ENCODE results near the gene KCNG1. TPM values are rescaled to one million over a fixed set of nuclear protein-coding genes. Genes with fewer than 3 reads are reported as not detected.

The KCNG1 gene
- total RNA-seq, 8 experiments from 2014 or later: 0.70 to 24.2 (median 5.7) TPM

DNA sequence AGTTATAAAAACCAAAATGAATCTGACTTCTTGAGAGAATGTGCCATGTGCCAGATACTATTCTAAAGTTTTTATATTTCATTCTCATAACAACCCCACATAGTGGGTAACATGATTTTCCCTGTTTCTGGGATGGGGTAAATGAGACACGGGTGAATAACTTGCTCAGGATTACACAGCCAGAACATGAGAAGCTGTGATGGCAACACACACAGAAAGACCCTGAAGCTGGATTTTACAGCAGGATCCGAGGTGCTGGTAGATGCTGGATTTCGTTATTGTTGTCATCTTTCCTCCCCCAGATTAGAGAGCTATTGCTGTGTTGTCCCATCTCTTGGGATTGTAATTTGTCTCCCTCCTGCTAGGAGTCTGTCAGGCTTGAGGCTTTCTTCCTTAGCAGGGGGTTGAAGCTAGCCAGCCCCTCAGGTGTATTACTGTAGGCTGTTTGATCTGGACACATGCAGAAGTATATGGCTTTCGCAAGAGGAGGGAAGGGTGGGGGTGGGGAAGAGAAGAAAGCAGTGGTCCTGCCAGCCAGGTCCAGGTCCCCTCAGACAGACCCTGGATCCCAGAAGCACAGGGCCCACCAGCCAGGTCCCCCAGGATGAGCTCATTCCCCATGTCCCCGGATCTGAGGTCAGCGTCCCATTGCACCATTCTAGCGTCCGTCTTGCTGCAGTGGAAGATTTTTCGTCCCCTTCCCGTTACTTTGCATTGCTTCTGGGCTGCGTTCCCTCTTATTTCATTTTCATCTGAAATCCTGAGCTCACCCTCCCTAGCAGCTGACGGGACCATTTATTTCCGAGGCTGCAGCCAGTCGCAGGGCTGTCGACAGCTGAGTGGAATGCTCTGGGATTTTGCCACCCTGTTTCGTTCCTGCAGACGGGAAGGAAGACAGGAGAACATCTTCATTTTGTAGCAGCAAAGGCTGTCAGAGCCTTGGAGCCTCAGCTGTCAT lies 7.3 kb upstream of the KCNG1 start:
- 9 to 100% (median 60%) methylated on average over 1 to 10 of the region's 17 CpGs for WGBS, 10 experiments
- ATAC-seq (replicated peaks in 6 of 8): peak in 6 of 8 experiments; percentile 21 to 70 (median 57)
- in situ Hi-C loops (cut with MboI; ENCODE audit: low pct_unique_long_range_greater_than_20kb in 2 of 9, low sequenced_read_pairs in 9 of 9, unreplicated experiment in 9 of 9): no loop called here

DNA sequence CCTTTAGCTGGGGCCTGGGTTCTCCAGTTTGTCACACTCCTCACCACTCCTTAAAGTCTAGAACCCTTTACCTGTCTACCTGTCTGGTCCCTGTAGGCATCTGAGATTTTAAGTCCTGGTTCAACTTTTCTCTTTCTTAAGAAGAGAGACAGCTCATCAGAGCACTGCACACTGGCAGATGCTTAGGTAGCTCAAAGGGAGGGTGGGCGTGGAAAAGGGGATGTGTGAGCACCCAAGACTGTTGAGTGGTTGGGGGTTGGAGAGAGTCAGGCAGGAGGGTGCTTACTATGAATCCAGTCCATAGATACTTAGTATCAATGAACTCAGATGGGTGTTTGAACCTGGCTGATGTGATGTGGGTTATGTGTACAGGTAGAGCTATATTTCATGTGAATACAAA lies 6.6 kb upstream of the KCNG1 start:
- WGBS, 10 experiments: 0 to 17% methylated on average over 1 of the region's 1 CpG; no CpG with 5 or more reads in 8 of the 10 experiments
- no peak overlapping the region for H3K4me3 ChIP-seq
- in situ Hi-C loops (cut with MboI; ENCODE audit: low pct_unique_long_range_greater_than_20kb in 2 of 9, low sequenced_read_pairs in 9 of 9, unreplicated experiment in 9 of 9): no loop called here
- no peak overlapping the region for H3K27ac ChIP-seq
- peaks cover 31 to 42% of the 10 kb centered on the region in 2 donors for H3K4me1 ChIP-seq (replicated peaks in 1 of 2)
- no peak for ATAC-seq (replicated peaks in 6 of 8)

More for the DNA sequence above, 7.3 kb upstream of the KCNG1 start:
- H3K4me1 ChIP-seq (replicated peaks in 1 of 2): peaks cover 38 to 49% of the 10 kb centered on the region in 2 donors
- H3K27ac ChIP-seq: peak overlapping the region; percentile 65 to 72
- no peak overlapping the region for H3K4me3 ChIP-seq

DNA sequence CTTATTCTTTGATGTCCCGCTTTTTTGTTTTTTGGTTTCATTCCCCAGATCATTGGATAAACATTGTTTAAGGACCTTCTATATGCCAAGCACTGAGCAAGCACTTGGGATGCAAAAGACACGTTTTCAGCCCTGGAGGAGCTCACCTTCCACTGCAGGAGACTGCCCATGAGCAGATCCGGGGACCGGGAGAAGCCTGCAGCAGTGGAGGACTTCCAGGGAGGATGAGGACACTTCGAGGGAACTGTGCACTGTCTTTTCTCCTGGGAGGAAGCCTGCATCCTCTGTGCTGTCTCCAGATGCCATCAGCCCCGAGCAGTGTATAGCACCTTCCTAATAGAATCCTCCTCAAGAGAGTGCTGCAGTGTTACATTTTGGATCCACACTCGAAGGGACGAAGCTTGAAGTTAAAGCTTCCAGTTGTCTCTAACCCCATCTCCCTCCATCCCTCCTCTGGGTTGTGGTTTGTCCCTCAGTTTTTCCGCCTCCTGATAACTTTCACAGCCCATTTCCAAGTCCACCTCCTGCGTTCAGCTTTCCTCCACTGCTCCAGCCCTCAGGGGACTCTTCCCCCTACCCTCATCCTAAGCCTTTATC lies 5.8 kb upstream of the KCNG1 start:
- ATAC-seq (replicated peaks in 6 of 8): no peak
- WGBS, 10 experiments: 0 to 82% (median 49%) methylated on average over 3 to 7 of the region's 10 CpGs; no CpG with 5 or more reads in 1 of the 10 experiments
- no peak overlapping the region for H3K27ac ChIP-seq
- in situ Hi-C loops (cut with MboI; ENCODE audit: low pct_unique_long_range_greater_than_20kb in 2 of 9, low sequenced_read_pairs in 9 of 9, unreplicated experiment in 9 of 9): no loop called here
- H3K4me3 ChIP-seq: no peak overlapping the region
- H3K4me1 ChIP-seq (replicated peaks in 1 of 2): peaks cover 23 to 34% of the 10 kb centered on the region in 2 donors

DNA sequence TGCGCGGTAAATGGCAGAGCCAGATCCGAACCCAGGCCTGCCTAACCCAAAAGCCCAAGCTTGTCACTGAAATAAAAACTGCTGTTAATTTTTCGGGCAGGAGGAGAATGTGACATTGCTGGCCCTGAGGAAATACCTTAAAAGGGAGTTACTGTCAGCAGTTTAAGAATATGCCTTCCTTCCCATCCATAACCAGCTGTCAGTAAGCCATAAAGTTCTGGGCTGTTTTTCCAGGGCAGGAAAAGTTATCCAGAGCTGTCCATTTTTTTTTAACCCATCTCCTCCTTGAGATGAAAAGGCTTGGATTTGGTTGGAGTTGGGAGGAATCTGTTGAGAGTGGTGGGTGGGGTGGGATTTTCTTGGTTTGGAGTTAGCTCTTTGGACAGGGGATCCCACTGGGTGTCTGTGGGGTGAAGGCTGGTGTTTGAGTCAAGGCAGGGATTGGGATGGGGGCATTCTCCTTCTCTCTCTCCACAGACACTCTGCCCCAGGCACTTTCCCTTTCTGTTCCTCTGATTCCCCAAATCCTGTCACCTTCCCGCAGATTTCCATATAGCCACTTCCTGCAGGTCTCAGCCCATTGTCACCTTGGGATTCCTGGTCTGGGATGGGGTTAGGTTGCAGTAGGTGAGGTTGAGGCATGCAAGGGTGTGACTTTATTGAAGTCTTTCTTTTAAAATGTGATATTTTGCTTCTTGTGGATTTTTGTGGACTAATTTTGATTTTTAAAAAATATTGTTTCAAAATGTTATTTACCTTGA lies 4.3 kb upstream of the KCNG1 start:
- H3K27ac ChIP-seq: no peak overlapping the region
- in situ Hi-C loops (cut with MboI; ENCODE audit: low pct_unique_long_range_greater_than_20kb in 2 of 9, low sequenced_read_pairs in 9 of 9, unreplicated experiment in 9 of 9): no loop called here
- H3K4me3 ChIP-seq: no peak overlapping the region
- no peak for ATAC-seq (replicated peaks in 6 of 8)
- 45 to 100% (median 79%) methylated on average over 1 to 5 of the region's 5 CpGs for WGBS, 10 experiments
- peaks cover 13 to 27% of the 10 kb centered on the region in 2 donors for H3K4me1 ChIP-seq (replicated peaks in 1 of 2)

DNA sequence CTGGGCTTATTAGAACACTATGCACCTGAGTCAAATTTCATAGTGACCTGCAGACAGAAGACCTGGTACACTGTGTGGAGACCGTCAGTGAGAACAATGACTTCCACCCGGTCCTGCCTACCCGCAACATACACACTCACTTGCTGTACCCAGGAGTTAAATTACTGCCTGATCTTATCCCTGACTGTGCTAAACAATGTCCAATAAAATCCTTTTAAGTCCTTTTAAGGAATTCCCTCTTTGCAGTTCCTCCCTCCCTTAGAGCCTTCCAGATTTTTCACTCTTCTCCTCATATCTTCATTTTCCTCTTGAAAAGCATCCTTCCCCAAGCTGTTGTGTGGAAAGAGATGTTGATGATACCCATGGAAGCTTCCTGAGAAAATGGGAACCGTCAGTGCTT lies 3.4 kb upstream of the KCNG1 start:
- 43 to 100% (median 86%) methylated on average over 1 to 3 of the region's 4 CpGs; no CpG with 5 or more reads in 2 of the 10 experiments for WGBS, 10 experiments
- ATAC-seq (replicated peaks in 6 of 8): no peak
- Histone ChIP-seq H3K27ac (no peak overlapping the region), H3K4me1 (replicated peaks in 1 of 2) (peaks cover 13 to 35% of the 10 kb centered on the region in 2 donors), H3K4me3 (no peak overlapping the region)
- in situ Hi-C loops (cut with MboI; ENCODE audit: low pct_unique_long_range_greater_than_20kb in 2 of 9, low sequenced_read_pairs in 9 of 9, unreplicated experiment in 9 of 9): no loop called here

DNA sequence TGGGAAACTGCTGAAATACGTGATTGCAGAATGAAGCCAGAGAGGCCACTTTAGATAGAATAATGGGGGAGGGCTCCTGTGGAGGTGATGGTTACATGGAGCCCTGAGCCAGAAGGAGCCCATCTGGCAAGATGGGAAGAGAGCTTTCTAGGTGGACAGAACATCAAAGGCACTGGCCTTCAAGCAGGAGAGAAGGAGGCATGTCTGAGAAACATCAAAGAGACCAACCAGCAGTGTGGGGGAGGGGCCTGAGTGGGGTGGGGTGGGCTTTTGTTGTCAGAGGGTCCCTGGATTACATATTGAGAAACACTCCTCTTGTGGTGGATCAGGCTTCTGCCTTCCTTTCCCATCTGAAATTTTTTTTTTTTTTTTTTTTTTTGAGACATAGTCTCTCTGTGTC lies 1.9 kb upstream of the KCNG1 start:
- Histone ChIP-seq H3K27ac (no peak overlapping the region), H3K4me3 (no peak overlapping the region), H3K4me1 (replicated peaks in 1 of 2) (peaks cover 10 to 35% of the 10 kb centered on the region in 2 donors)
- WGBS, 10 experiments: 20 to 100% (median 100%) methylated on average over 1 of the region's 1 CpG; no CpG with 5 or more reads in 5 of the 10 experiments
- in situ Hi-C loops (cut with MboI; ENCODE audit: low pct_unique_long_range_greater_than_20kb in 2 of 9, low sequenced_read_pairs in 9 of 9, unreplicated experiment in 9 of 9): no loop called here
- no peak for ATAC-seq (replicated peaks in 6 of 8)

DNA sequence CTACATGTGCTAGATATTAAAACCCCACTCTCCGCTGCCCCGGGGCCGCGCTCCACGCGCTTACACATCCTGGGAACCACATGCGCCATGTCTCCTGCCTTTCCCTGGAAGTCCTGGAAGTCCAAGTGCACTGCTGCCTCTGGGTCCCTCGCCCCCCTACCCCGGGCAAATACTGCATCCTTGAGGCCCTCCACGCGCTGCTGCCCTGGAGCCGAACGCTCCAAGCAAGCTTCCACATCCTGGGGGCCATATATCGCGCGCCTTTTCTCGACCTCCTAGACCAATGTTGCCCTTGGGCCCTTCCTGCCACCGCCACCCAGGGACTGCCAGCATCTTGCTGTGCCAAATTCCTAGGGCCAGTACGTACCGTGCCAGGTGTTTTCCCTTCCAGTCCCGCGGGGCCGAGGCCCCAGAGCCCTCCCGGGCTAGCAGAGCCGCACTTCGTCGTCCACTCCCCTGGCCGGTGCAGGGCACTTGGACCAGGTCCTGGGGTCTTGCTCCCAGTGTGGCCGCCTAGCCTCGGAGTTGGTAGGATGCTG lies 779 bp upstream of the KCNG1 start:
- ATAC-seq (replicated peaks in 6 of 8): no peak
- in situ Hi-C loops (cut with MboI; ENCODE audit: low pct_unique_long_range_greater_than_20kb in 2 of 9, low sequenced_read_pairs in 9 of 9, unreplicated experiment in 9 of 9): no loop called here
- peaks cover 13 to 33% of the 10 kb centered on the region in 2 donors for H3K4me1 ChIP-seq (replicated peaks in 1 of 2)
- peak overlapping the region; percentile 33 to 75 (median 64) for H3K4me3 ChIP-seq
- 15 to 100% (median 40%) methylated on average over 1 to 19 of the region's 30 CpGs; no CpG with 5 or more reads in 5 of the 10 experiments for WGBS, 10 experiments
- H3K27ac ChIP-seq: no peak overlapping the region

DNA sequence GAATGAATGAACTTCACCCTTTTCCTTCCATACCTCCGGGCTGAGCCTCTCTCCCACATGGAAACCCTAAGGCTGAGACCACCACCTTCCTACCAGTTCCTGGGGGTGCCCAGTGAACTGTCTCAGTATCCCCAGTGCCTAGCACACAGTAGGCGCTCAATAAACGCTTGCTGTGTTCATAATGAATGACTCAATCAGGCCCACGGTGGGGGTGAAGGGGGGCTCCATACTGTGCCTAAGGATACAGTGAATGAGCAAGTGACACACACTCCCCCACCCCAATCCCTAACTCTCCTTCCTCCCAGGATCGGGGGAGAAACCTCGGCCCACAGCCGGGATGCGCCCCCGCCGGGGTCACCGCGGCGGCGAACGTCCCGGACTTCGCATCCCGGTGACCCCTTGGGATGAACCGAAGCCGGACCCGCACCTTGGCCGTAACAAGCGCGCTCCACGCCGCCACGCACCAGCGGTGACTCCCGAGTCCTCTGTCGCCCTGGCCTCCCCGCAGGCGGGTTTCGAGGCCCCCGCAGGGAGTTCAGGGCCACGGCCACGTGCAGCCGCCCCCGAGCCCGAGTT lies 592 bp downstream of the KCNG1 start:
- Histone ChIP-seq H3K4me3 (peak overlapping the region; percentile 33 to 75 (median 64)), H3K4me1 (replicated peaks in 1 of 2) (peaks cover 21 to 43% of the 10 kb centered on the region in 2 donors), H3K27ac (no peak overlapping the region)
- ATAC-seq (replicated peaks in 6 of 8): peak in 5 of 8 experiments; percentile 4 to 14 (median 6)
- WGBS, 10 experiments: 22 to 60% (median 36%) methylated on average over 1 to 10 of the region's 39 CpGs; no CpG with 5 or more reads in 6 of the 10 experiments
- in situ Hi-C loops (cut with MboI; ENCODE audit: low pct_unique_long_range_greater_than_20kb in 2 of 9, low sequenced_read_pairs in 9 of 9, unreplicated experiment in 9 of 9): no loop called here

DNA sequence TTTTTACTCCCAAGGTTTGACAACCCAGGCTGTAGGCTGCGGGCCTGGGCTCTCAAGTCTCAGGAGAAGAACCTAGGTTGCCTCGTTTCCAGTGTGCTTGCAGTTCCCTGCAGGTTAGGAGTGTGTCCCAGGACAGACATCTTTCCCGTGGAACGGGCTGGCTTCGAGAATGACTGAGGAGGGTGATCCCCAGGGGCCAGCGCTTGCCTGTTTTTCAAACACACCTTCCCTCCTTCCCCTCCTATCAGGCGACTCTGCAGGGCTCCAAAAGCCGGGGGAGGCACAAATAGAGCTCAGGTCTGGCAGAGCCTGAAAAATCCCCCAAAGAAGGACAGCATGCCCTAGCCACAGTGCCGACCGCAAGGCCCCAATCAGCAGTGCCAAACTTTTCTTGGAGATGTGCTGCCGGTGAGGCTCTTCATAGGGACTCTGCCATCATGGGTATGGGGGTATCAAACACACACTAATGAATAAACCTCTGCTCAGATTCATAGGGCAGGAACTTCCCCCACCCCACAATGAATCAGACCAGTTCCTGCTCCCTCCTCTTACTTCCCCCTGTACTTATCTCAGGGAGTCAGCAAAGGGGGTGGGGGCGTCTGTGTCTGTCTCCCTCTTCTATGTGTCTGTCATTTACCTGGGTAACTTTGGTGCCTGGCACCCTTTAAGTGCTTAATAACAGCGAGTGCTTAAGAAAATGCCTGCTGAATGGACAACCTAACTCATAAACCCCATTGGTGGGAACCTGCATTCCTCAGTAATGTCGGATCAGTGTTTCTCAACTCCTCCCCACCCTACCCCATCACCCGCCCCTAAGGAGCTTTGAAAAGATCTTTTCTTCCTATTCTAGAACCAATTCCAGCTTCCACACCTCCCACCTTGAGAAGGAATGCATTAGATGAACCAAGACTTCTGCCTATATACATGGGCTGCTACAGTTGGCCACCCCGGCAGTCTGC lies 1.6 kb downstream of the KCNG1 start:
- Histone ChIP-seq H3K4me1 (replicated peaks in 1 of 2) (peaks cover 25 to 48% of the 10 kb centered on the region in 2 donors), H3K27ac (no peak overlapping the region), H3K4me3 (peak overlapping the region in 3 of 5 donors; percentile 64 to 75 (median 68))
- 0 to 100% (median 75%) methylated on average over 1 to 5 of the region's 16 CpGs; no CpG with 5 or more reads in 4 of the 10 experiments for WGBS, 10 experiments
- no peak for ATAC-seq (replicated peaks in 6 of 8)
- in situ Hi-C loops (cut with MboI; ENCODE audit: low pct_unique_long_range_greater_than_20kb in 2 of 9, low sequenced_read_pairs in 9 of 9, unreplicated experiment in 9 of 9): no loop called here

DNA sequence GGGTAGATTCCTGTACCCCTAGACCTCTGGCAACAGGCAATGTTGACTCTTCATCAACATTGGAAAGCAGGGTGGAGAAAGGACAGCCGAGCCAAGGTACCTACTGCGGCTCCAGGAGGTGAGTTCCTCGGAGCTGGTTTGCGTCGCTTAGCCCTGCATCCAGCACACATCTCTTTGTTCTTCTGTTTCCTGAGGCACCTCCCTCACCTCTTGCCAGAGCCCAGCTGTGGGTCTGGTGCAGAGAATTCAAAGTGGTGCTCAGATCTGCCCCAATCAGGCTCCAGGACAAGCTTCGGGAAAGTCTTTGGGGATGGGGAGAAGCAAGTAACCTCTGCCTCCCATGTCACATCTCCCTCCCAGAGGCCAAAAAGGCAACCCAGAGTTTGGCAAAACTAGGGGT lies 2.2 kb downstream of the KCNG1 start:
- no peak for ATAC-seq (replicated peaks in 6 of 8)
- 40 to 92% (median 67%) methylated on average over 2 to 5 of the region's 6 CpGs; no CpG with 5 or more reads in 4 of the 10 experiments for WGBS, 10 experiments
- peaks cover 25 to 48% of the 10 kb centered on the region in 2 donors for H3K4me1 ChIP-seq (replicated peaks in 1 of 2)
- no peak overlapping the region for H3K4me3 ChIP-seq
- in situ Hi-C loops (cut with MboI; ENCODE audit: low pct_unique_long_range_greater_than_20kb in 2 of 9, low sequenced_read_pairs in 9 of 9, unreplicated experiment in 9 of 9): no loop called here
- no peak overlapping the region for H3K27ac ChIP-seq
